ENCODE data around the gene CSTPP1. TPM values are rescaled to one million over a fixed set of nuclear protein-coding genes. Genes with fewer than 3 reads are reported as not detected.

Gene CSTPP1
- total RNA-seq, 4 donors from 2014 or later: 18.3 to 27.0 (median 24.6) TPM

- no peaks in the 10 kb centered on the region for H3K9me3 ChIP-seq
- no peak overlapping the region for H3K4me3 ChIP-seq
- no peaks in the 10 kb centered on the region for H3K4me1 ChIP-seq
- H3K27ac ChIP-seq: no peak overlapping the region
- WGBS, 2 donors (ENCODE audit: low coverage in 1 of 2): 87% methylated on average over 6 of the region's 6 CpGs; no CpG with 5 or more reads in 1 of the 2 donors
- in situ Hi-C loops (cut with MboI; ENCODE audit: low pct_ligation_motif_present in 1 of 4, low pct_unique_long_range_greater_than_20kb in 1 of 4, low sequenced_read_pairs in 3 of 4) (no loop called here), intact Hi-C loops (cut with DNase I; ENCODE audit: low total_unique reads) (no loop called here)
- TF ChIP-seq CTCF (IDR thresholded peaks at IDR 0.05) (no peak), POLR2A (IDR thresholded peaks at IDR 0.05) (no peak), POLR2AphosphoS5 (IDR thresholded peaks at IDR 0.05) (no peak)
- no peaks in the 10 kb centered on the region for H3K36me3 ChIP-seq
- H3K27me3 ChIP-seq: no peaks in the 10 kb centered on the region
- DNase-seq: no peak
Measured at GRCh38 chr11:46902694-46903093, 33.9 kb upstream of the CSTPP1 start.

- no peaks in the 10 kb centered on the region for H3K9me3 ChIP-seq
- H3K36me3 ChIP-seq: no peaks in the 10 kb centered on the region
- no peaks in the 10 kb centered on the region for H3K27me3 ChIP-seq
- 81 to 100% methylated on average over 1 to 10 of the region's 10 CpGs for WGBS, 2 donors (ENCODE audit: low coverage in 1 of 2)
- no peak overlapping the region for H3K27ac ChIP-seq
- no peaks in the 10 kb centered on the region for H3K4me1 ChIP-seq
- in situ Hi-C loops (cut with MboI; ENCODE audit: low pct_ligation_motif_present in 1 of 4, low pct_unique_long_range_greater_than_20kb in 1 of 4, low sequenced_read_pairs in 3 of 4): no loop called here
- TF ChIP-seq CTCF (IDR thresholded peaks at IDR 0.05) (no peak), EP300 (IDR thresholded peaks at IDR 0.05; ENCODE audit: low read depth) (no peak), POLR2A (IDR thresholded peaks at IDR 0.05) (no peak), POLR2AphosphoS5 (IDR thresholded peaks at IDR 0.05) (no peak)
- no peak overlapping the region for H3K4me3 ChIP-seq
- DNase-seq: no peak
- intact Hi-C loops (cut with DNase I; ENCODE audit: low total_unique reads): no loop called here
Measured at GRCh38 chr11:46903846-46904245, 32.7 kb upstream of the CSTPP1 start.

GRCh38 chr11:46905806-46906205 is 30.8 kb upstream of the CSTPP1 start:
- no peaks in the 10 kb centered on the region for H3K4me1 ChIP-seq
- in situ Hi-C loops (cut with MboI; ENCODE audit: low pct_ligation_motif_present in 1 of 4, low pct_unique_long_range_greater_than_20kb in 1 of 4, low sequenced_read_pairs in 3 of 4): no loop called here
- TF ChIP-seq EP300 (IDR thresholded peaks at IDR 0.05; ENCODE audit: low read depth) (no peak), POLR2AphosphoS5 (IDR thresholded peaks at IDR 0.05) (no peak), POLR2A (IDR thresholded peaks at IDR 0.05) (no peak), CTCF (IDR thresholded peaks at IDR 0.05) (no peak)
- intact Hi-C loops (cut with DNase I; ENCODE audit: low total_unique reads): no loop called here
- 70 to 94% methylated on average over 2 to 5 of the region's 5 CpGs for WGBS, 2 donors (ENCODE audit: low coverage in 1 of 2)
- no peaks in the 10 kb centered on the region for H3K9me3 ChIP-seq
- DNase-seq: no peak
- H3K27me3 ChIP-seq: no peaks in the 10 kb centered on the region
- no peak overlapping the region for H3K27ac ChIP-seq
- no peaks in the 10 kb centered on the region for H3K36me3 ChIP-seq
- H3K4me3 ChIP-seq: no peak overlapping the region

GRCh38 chr11:46906609-46907041 is 29.9 kb upstream of the CSTPP1 start:
- TF ChIP-seq POLR2A (IDR thresholded peaks at IDR 0.05) (no peak), POLR2AphosphoS5 (IDR thresholded peaks at IDR 0.05) (no peak), CTCF (IDR thresholded peaks at IDR 0.05) (no peak), EP300 (IDR thresholded peaks at IDR 0.05; ENCODE audit: low read depth) (no peak)
- Histone ChIP-seq H3K4me3 (no peak overlapping the region), H3K27ac (no peak overlapping the region), H3K27me3 (no peaks in the 10 kb centered on the region), H3K4me1 (no peaks in the 10 kb centered on the region), H3K36me3 (no peaks in the 10 kb centered on the region), H3K9me3 (no peaks in the 10 kb centered on the region)
- no peak for DNase-seq
- WGBS, 2 donors (ENCODE audit: low coverage in 1 of 2): 0 to 53% methylated on average over 1 to 13 of the region's 13 CpGs
- intact Hi-C loops (cut with DNase I; ENCODE audit: low total_unique reads) (no loop called here), in situ Hi-C loops (cut with MboI; ENCODE audit: low pct_ligation_motif_present in 1 of 4, low pct_unique_long_range_greater_than_20kb in 1 of 4, low sequenced_read_pairs in 3 of 4) (no loop called here)
